GM18907 (cell line): ENCODE data around the gene GPRC5C.
"Not testable (repeated sequence)": the region's sequence is repeated elsewhere in the genome, so short reads cannot be mapped to it uniquely, and the experiment has no call there.

Experiments used
- ATAC-seq: cut with Tn5 transposase; IDR thresholded peaks from one replicate; pipeline ENCODE4 v1.9.1; 2021; ENCODE audit warnings: mild to moderate bottlenecking, moderate library complexity; ENCODE audit not compliant: unreplicated experiment

GPRC5C gene

GRCh38 chr17:74466111-74466827 is 34.4 kb downstream of the GPRC5C start, which contains the start of gene CD300A:
TSS of gene CD300A (plus strand) at chr17:74466634. CDS start at chr17:74466704, 70 bp downstream.
- no peak for ATAC-seq

DNA sequence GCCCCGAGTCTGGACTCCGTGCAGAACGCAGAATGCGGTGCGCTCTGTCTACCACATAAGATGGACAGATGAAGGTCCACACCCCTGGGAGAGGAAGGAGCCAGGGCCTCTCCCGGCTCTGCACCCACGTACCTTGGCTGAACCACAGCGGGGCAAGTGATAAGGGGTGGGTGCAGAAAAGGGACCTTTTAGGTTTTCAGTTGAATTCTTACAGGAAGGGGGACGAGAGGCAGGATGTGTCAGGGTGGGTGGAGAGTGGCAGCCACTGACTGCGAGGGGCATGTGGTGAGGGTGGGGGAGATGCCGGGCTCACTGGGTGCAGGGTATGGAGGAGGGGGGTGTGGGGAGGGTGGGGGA is 34.9 kb downstream of the GPRC5C start:
- no peak for ATAC-seq

GRCh38 chr17:74467221-74467951 is 35.5 kb downstream of the GPRC5C start:
- peak; percentile 65 for ATAC-seq

GRCh38 chr17:74471341-74471740 is 39.5 kb downstream of the GPRC5C start:
- ATAC-seq: no peak

GRCh38 chr17:74472890-74473289 is 41.0 kb downstream of the GPRC5C start:
- ATAC-seq: no peak

DNA sequence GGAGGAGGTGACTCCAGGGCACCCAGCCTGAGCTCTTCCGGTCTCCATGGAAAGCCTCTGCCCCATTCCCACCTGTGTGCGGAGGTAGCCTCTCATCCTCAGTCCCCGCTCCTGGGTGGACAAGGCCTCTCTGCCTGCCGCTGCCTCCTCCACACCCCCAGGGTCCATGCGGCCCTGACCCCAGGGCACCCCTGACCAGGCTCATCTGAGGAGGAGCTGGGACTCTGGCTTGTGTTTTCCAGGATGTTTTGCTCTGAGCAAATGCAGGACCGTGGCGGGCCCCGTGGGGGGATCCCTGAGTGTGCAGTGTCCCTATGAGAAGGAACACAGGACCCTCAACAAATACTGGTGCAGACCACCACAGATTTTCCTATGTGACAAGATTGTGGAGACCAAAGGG is 41.4 kb downstream of the GPRC5C start:
- ATAC-seq: no peak

GRCh38 chr17:74474043-74474792 is 42.3 kb downstream of the GPRC5C start:
- no peak for ATAC-seq

- ATAC-seq: no peak
Observed at GRCh38 chr17:74475189-74475588, 43.3 kb downstream of the GPRC5C start.

GRCh38 chr17:74477411-74477810 is 45.5 kb downstream of the GPRC5C start:
- no peak for ATAC-seq

- no peak for ATAC-seq
Observed at GRCh38 chr17:74478420-74479100, 46.7 kb downstream of the GPRC5C start.

DNA sequence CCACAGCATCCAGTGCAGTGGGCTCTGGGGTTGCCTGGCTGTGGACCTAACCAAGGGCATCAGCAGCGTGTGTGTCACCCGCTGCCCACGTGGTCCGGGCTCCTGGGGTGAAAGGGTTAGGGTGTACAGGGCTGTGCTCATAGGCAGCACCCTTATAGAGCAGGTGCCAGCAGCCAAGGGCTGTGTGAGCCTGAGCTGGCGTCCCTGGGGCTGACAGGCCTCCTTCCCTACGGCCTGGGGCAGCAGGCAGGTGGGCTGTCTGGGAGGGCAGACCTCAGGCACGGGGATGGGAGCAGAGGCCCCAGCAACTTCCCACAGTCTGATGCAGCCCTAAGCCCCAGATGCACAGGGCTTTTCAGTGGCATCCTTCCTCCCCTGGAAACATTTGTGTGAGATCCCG is 48.4 kb downstream of the GPRC5C start:
- no peak for ATAC-seq

GRCh38 chr17:74481621-74482020 is 49.7 kb downstream of the GPRC5C start:
- no peak for ATAC-seq

DNA sequence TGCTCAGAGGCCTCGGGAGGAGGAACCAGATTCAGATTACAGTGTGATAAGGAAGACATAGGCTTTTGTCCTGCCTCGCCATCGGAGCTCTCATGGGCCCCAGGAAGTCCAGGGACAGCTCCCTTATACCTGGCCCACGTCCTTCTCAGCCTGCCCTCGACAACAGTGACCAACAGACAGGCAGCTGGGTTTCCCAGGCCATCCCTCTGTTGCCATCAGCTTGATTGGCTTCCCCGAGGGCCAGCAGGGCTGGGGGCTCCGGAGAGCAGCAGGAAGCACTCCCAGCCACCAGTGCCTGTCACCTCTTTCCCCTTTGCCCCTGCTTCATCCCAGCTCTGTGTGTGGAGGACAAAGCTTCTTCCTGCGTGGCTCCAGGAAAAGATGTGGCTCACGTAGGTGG is 52.2 kb downstream of the GPRC5C start:
- ATAC-seq: no peak

- no peak for ATAC-seq
Observed at GRCh38 chr17:74485022-74485743, 53.3 kb downstream of the GPRC5C start.

DNA sequence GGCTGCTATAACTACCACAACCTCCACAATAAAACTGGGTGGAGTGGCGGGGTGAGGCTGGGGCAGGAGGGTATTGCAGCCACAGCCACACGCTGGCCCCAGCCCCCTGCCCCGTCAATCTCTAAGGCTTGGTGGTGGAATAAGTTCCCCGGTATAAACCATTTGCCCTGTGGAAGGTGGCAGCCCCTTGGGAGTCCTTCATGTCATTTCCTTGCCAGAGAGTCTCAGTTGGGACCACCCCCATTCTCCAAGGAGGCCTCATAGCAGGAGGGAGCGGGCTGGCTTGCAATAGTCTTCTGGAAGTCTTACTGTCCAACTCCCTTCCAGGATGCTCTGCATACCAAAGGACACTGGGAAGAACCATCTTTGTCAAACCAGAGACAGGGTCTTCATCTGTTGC is 54.0 kb downstream of the GPRC5C start:
- no peak for ATAC-seq

DNA sequence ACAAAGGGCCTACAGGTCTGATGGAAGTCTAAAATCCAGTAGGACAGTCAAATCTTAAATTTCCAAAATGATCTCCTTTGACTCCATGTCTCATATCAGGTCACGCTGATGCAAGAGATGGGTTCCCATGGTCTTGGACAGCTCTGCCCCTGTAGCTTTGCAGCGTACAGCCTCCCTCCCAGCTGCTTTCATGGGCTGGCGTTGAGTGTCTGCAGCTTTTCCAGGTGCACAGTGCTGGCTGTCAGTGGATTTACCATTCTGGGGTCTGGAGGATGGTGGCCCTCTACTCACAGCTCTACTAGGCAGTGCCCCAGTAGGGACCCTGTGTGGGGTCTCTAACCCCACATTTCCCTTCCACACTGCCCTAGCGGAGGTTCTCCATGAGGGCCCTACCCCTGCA is 56.4 kb downstream of the GPRC5C start:
- ATAC-seq: not testable (repeated sequence)

DNA sequence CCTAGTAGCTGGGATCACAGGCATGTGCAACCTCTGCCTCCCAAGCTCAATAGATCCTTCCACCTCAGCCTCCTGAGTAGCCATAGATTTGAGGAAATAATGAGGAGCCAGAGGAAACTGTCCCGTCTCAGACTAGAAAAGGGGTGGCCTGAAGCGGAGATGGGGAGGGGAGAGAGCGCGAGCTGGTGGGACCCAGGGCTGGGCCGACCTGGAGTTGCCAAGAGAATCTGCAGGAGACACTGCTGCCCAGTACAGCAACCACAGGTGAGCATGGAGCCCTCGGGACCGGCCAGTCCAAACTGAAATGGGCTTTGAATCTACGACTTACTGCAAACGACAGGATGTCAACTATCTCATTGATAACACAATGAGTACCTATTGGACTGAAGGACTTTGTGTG is 58.8 kb downstream of the GPRC5C start:
- no peak for ATAC-seq

GRCh38 chr17:74491626-74492025 is 59.7 kb downstream of the GPRC5C start:
- no peak for ATAC-seq

- no peak for ATAC-seq
Observed at GRCh38 chr17:74493331-74493833, 61.5 kb downstream of the GPRC5C start.
